ENCODE measurements around the gene CCDC6.
"Not testable (repeated sequence)": the region's sequence is repeated elsewhere in the genome, so short reads cannot be mapped to it uniquely, and the experiment has no call there.

The CCDC6 gene

GRCh38 chr10:59770689-59771088 is 135.7 kb downstream of the CCDC6 start:
- DNase-seq (ENCODE audit: low read depth in 2 of 2) = no peak

GRCh38 chr10:59762505-59762904 is 143.9 kb downstream of the CCDC6 start:
- DNase-seq (ENCODE audit: low read depth in 2 of 2) = no peak

GRCh38 chr10:59757966-59758365 is 148.4 kb downstream of the CCDC6 start:
- no peak for DNase-seq (ENCODE audit: low read depth in 2 of 2)

GRCh38 chr10:59754951-59755350 is 151.4 kb downstream of the CCDC6 start:
- no peak for DNase-seq (ENCODE audit: low read depth in 2 of 2)

- no peak for DNase-seq (ENCODE audit: low read depth in 2 of 2)
Measured at GRCh38 chr10:59753267-59753666, 153.1 kb downstream of the CCDC6 start, which contains the start of gene MRLN. Gene MRLN, minus strand, starts transcription at chr10:59753455.

- DNase-seq (ENCODE audit: low read depth in 2 of 2) = no peak
Measured at GRCh38 chr10:59752278-59752940, 153.9 kb downstream of the CCDC6 start.

GRCh38 chr10:59750155-59750945 is 156.0 kb downstream of the CCDC6 start:
- DNase-seq (ENCODE audit: low read depth in 2 of 2) = no peak

- no peak for DNase-seq (ENCODE audit: low read depth in 2 of 2)
Measured at GRCh38 chr10:59748834-59749233, 157.5 kb downstream of the CCDC6 start.

- DNase-seq (ENCODE audit: low read depth in 2 of 2) = no peak
Measured at GRCh38 chr10:59745163-59745650, 161.1 kb downstream of the CCDC6 start.

- DNase-seq (ENCODE audit: low read depth in 2 of 2) = not testable (repeated sequence)
Measured at GRCh38 chr10:59744762-59745161, 161.6 kb downstream of the CCDC6 start.

GRCh38 chr10:59744156-59744555 is 162.2 kb downstream of the CCDC6 start:
- DNase-seq (ENCODE audit: low read depth in 2 of 2) = not testable (repeated sequence)

- DNase-seq (ENCODE audit: low read depth in 2 of 2) = no peak
Measured at GRCh38 chr10:59741583-59741982, 164.8 kb downstream of the CCDC6 start.

- DNase-seq (ENCODE audit: low read depth in 2 of 2) = no peak
Measured at GRCh38 chr10:59741048-59741447, 165.3 kb downstream of the CCDC6 start.
